ENCODE results near the gene SMIM28.

Gene SMIM28

DNA sequence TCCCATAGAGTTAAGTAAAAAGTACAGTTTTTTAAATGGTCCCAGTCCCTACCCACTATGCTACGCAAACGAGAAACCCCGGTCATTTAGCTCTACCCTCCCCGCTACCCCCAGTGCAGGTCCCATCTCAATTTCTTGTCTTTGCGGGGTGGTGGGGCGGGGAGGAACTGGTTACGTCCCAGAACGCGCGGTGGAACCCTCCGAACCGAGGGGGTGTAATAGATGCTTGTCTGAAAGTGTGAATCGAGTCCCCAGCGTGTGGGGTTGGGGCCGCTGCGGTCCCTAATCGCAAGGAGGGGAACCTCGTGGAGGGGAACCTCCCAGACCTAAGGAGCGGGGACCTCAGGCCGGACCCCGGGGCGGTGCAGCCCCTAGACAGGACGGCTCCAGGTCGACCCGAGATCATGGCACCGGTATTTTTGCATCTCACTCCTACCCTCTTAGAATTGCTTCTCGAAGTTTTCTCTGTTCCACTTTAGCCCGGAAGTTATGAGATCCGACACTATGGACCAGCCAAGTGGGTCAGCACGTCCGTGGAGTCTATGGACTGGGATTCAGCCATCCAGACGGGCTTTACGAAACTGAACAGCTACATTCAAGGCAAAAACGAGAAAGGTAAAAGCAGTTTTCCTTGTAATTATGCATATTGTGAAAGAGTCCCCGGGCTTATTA lies 27.1 kb downstream of the SMIM28 start:
- Histone ChIP-seq H3K79me2 (ENCODE audit: insufficient read depth, low read length) (peaks cover 12% of the 10 kb centered on the region; the same call in 1 of the 2 replicates), H2AFZ (ENCODE audit: low read length) (peak overlapping the region; percentile 94), H3K36me3 (ENCODE audit: insufficient read depth, low read length) (no peaks in the 10 kb centered on the region; the same call in 1 of the 2 replicates), H3K4me2 (ENCODE audit: low read depth, low read length, poor library complexity, severe bottlenecking) (peak overlapping the region; percentile 90), H3K27me3 (ENCODE audit: insufficient read depth, low read length, poor library complexity, severe bottlenecking) (no peaks in the 10 kb centered on the region), H3F3A (ENCODE audit: low read depth) (peaks cover 3% of the 10 kb centered on the region; the same call in 1 of the 2 replicates), H4K20me1 (ENCODE audit: insufficient read depth, low read length, poor library complexity, severe bottlenecking) (no peaks in the 10 kb centered on the region), H3K4me1 (ENCODE audit: insufficient read depth, low read length, poor library complexity, severe bottlenecking) (peaks cover 19% of the 10 kb centered on the region), H3K9ac (ENCODE audit: low read depth, low read length, poor library complexity, severe bottlenecking) (peak overlapping the region; percentile 88), H3K4me3 (ENCODE audit: low read length, poor library complexity, severe bottlenecking) (peak overlapping the region; percentile 82), H3K9me3 (ENCODE audit: insufficient read depth, low read depth, low read length) (no peaks in the 10 kb centered on the region), H3K9me2 (replicated peaks; ENCODE audit: low read depth, low read length) (no peaks in the 10 kb centered on the region)
- TF ChIP-seq CTCF (conservative IDR thresholded peaks at IDR 0.05; ENCODE audit: low read length) (no peak), EZH2phosphoT487 (IDR thresholded peaks at IDR 0.05; ENCODE audit: borderline replicate concordance) (no peak)

DNA sequence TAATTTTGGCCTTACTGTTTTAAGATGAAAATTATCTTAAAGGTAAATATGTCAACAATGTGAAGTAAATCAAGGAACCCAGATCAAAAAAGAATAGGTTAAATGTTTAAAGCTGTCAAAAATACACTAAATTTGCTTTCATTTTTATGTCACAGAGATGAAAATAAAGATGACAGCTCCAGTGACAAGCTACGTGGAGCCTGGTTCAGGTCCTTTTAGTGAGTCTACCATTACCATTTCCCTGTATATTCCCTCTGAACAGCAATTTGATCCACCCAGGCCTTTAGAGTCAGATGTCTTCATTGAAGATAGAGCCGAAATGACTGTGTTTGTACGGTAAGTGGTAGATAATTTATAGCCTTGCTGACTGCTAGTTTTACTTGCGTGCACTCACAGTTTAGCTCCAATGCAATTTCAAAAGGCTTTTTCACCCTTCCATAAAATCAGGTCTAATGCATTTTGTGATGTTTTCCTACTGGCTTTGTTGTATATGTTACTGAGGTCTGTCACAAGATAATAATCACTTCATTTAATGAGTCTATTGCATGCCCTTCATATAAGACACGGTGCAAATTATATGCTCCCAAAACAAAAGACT lies 28.2 kb downstream of the SMIM28 start:
- H3K4me2 ChIP-seq (ENCODE audit: low read depth, low read length, poor library complexity, severe bottlenecking), result peak overlapping the region; percentile 90
- no peaks in the 10 kb centered on the region for H3K27me3 ChIP-seq (ENCODE audit: insufficient read depth, low read length, poor library complexity, severe bottlenecking)
- H3K9me2 ChIP-seq (replicated peaks; ENCODE audit: low read depth, low read length), result no peaks in the 10 kb centered on the region
- peak overlapping the region; percentile 82 for H3K4me3 ChIP-seq (ENCODE audit: low read length, poor library complexity, severe bottlenecking)
- H3K4me1 ChIP-seq (ENCODE audit: insufficient read depth, low read length, poor library complexity, severe bottlenecking), result peaks cover 20% of the 10 kb centered on the region
- H4K20me1 ChIP-seq (ENCODE audit: insufficient read depth, low read length, poor library complexity, severe bottlenecking), result no peaks in the 10 kb centered on the region
- no peaks in the 10 kb centered on the region for H3K9me3 ChIP-seq (ENCODE audit: insufficient read depth, low read depth, low read length)
- peaks cover 3% of the 10 kb centered on the region; the same call in 1 of the 2 replicates for H3F3A ChIP-seq (ENCODE audit: low read depth)
- H3K36me3 ChIP-seq (ENCODE audit: insufficient read depth, low read length), result no peaks in the 10 kb centered on the region; the same call in 1 of the 2 replicates
- H3K9ac ChIP-seq (ENCODE audit: low read depth, low read length, poor library complexity, severe bottlenecking), result peak overlapping the region; percentile 88
- peaks cover 12% of the 10 kb centered on the region; the same call in 1 of the 2 replicates for H3K79me2 ChIP-seq (ENCODE audit: insufficient read depth, low read length)
- no peak for TF ChIP-seq CTCF (conservative IDR thresholded peaks at IDR 0.05; ENCODE audit: low read length)
- no peak for TF ChIP-seq EZH2phosphoT487 (IDR thresholded peaks at IDR 0.05; ENCODE audit: borderline replicate concordance)
- peak overlapping the region; percentile 52; the same call in 1 of the 2 replicates for H2AFZ ChIP-seq (ENCODE audit: low read length)

DNA sequence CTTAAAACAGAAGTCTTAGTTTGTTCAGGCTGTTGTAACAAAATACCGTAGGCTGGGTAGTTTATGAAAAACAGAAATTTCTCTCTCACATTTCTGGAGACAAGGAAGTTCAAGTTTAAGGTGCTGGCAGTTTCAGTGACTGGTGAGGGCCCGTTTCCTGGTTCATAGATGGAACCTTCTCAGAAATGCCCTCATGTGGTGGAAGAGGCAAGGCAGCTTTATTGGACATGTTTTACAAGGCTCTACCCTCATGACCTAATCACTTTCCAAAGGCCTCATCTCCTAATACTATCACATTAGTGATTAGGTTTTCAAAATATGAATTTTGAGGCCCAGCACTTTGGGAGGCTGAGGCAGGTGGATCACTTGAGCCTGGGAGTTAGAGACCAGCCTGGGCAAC lies 28.7 kb downstream of the SMIM28 start:
- Histone ChIP-seq H3K9ac (ENCODE audit: low read depth, low read length, poor library complexity, severe bottlenecking) (peak overlapping the region; percentile 88), H3K4me3 (ENCODE audit: low read length, poor library complexity, severe bottlenecking) (peak overlapping the region; percentile 82), H3K9me2 (replicated peaks; ENCODE audit: low read depth, low read length) (no peaks in the 10 kb centered on the region), H3K36me3 (ENCODE audit: insufficient read depth, low read length) (no peaks in the 10 kb centered on the region; the same call in 1 of the 2 replicates), H2AFZ (ENCODE audit: low read length) (peak overlapping the region; percentile 52; the same call in 1 of the 2 replicates), H3K27me3 (ENCODE audit: insufficient read depth, low read length, poor library complexity, severe bottlenecking) (no peaks in the 10 kb centered on the region), H3K4me2 (ENCODE audit: low read depth, low read length, poor library complexity, severe bottlenecking) (peak overlapping the region; percentile 90), H3K79me2 (ENCODE audit: insufficient read depth, low read length) (peaks cover 12% of the 10 kb centered on the region; the same call in 1 of the 2 replicates), H3K4me1 (ENCODE audit: insufficient read depth, low read length, poor library complexity, severe bottlenecking) (peaks cover 25% of the 10 kb centered on the region), H3K9me3 (ENCODE audit: insufficient read depth, low read depth, low read length) (no peaks in the 10 kb centered on the region), H4K20me1 (ENCODE audit: insufficient read depth, low read length, poor library complexity, severe bottlenecking) (no peaks in the 10 kb centered on the region), H3F3A (ENCODE audit: low read depth) (peaks cover 3% of the 10 kb centered on the region; the same call in 1 of the 2 replicates)
- TF ChIP-seq CTCF (conservative IDR thresholded peaks at IDR 0.05; ENCODE audit: low read length) (peak; percentile 43), EZH2phosphoT487 (IDR thresholded peaks at IDR 0.05; ENCODE audit: borderline replicate concordance) (no peak)

All from Loucy (cell line).